ENCODE data around the gene NXT1. TPM values are rescaled to one million over a fixed set of nuclear protein-coding genes. Genes with fewer than 3 reads are reported as not detected.

Gene NXT1
- total and polyA plus RNA-seq, 2 donors (not counting 1 experiment from before 2014, with no cell fraction given) = 21.4 to 147 TPM

DNA sequence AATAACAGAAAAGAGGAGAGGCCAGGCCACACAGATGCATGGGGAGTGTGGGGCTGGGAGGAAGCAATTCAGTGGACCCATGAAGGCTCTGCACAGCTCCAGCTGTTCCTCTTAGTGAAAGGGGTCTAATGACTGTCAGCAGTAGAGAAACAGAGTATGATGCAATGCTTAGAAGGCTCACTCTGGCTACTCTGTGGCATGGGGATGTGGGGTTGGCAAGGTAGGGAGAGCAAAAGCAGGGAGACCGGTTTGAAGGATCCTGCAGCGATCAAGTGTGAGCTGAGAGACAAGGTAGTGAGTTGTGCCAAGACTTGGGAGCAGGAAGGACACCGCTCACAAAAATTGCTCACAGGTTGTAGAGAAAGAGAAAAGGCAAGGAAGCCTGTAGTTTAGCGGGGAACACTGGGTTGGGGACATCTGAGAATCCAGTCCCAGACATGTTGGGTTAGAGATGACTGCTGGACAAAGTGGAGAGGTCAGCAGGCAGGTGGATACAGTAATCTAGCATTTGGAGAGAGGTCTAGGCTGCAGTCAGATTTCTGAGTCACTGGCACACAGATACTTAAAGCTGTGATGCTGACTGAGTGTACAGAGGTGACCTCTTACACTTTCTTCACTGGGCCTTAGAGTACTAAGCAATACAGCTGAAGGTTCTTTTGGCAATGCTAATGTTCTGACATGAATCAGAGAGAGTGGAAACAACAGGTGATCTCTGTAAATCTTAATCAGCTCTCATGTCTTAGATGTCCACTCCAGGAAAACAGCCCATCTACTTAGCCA lies 43.6 kb downstream of the NXT1 start:
- no peaks in the 10 kb centered on the region for H3K9me3 Mint-ChIP-seq (ENCODE audit: insufficient read depth)
- H3K4me2 ChIP-seq (replicated peaks; ENCODE audit: low read depth, low read length, poor library complexity, severe bottlenecking) = no peak overlapping the region
- WGBS (ENCODE audit: insufficient coverage) = 98% methylated on average over 4 of the region's 4 CpGs
- peaks cover 4% of the 10 kb centered on the region for H3K4me1 Mint-ChIP-seq
- no peaks in the 10 kb centered on the region for H4K20me1 ChIP-seq (ENCODE audit: control insufficient read depth, insufficient read depth, low read length, poor library complexity, severe bottlenecking)
- peaks cover 0 to 30% of the 10 kb centered on the region in 2 experiments for H3K36me3 ChIP-seq (replicated peaks in 1 of 2; ENCODE audit: control extremely low read depth in 1 of 2, control insufficient read depth in 1 of 2, extremely low read depth in 1 of 2, insufficient read depth in 2 of 2, low read length in 1 of 2)
- TF ChIP-seq EZH2 (IDR thresholded peaks at IDR 0.05; ENCODE audit: borderline replicate concordance, insufficient read depth, low read depth, low read length, poor library complexity, severe bottlenecking) = no peak
- TF ChIP-seq, protein P1, sequence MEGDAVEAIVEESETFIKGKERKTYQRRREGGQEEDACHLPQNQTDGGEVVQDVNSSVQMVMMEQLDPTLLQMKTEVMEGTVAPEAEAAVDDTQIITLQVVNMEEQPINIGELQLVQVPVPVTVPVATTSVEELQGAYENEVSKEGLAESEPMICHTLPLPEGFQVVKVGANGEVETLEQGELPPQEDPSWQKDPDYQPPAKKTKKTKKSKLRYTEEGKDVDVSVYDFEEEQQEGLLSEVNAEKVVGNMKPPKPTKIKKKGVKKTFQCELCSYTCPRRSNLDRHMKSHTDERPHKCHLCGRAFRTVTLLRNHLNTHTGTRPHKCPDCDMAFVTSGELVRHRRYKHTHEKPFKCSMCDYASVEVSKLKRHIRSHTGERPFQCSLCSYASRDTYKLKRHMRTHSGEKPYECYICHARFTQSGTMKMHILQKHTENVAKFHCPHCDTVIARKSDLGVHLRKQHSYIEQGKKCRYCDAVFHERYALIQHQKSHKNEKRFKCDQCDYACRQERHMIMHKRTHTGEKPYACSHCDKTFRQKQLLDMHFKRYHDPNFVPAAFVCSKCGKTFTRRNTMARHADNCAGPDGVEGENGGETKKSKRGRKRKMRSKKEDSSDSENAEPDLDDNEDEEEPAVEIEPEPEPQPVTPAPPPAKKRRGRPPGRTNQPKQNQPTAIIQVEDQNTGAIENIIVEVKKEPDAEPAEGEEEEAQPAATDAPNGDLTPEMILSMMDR (IDR thresholded peaks at IDR 0.05) = no peak
- H3K27ac Mint-ChIP-seq = no peak overlapping the region
- H3K9ac ChIP-seq (ENCODE audit: low read length) = no peak overlapping the region
- H3K79me2 ChIP-seq (ENCODE audit: control insufficient read depth, insufficient read depth, low read length) = no peaks in the 10 kb centered on the region
- DNase-seq (no peak), ATAC-seq (ENCODE audit: low read depth) (no peak)
- no peak overlapping the region for H3K4me3 ChIP-seq (ENCODE audit: control extremely low read depth in 1 of 5, extremely low read depth in 1 of 5, insufficient read depth in 1 of 5, low read depth in 2 of 5, low read length in 4 of 5)
- ChIA-PET POLR2A (no interaction called here), CTCF (no interaction called here)
- peaks cover 0 to 3% of the 10 kb centered on the region in 2 donors for H3K4me1 ChIP-seq (ENCODE audit: control insufficient read depth in 2 of 2, insufficient read depth in 2 of 2, low read length in 2 of 2)
- H3K9me3 ChIP-seq (ENCODE audit: control extremely low read depth in 1 of 3, control insufficient read depth in 2 of 3, insufficient read depth in 1 of 3, low read length in 2 of 3) = no peaks in the 10 kb centered on the region
- H3K27ac ChIP-seq (ENCODE audit: low read length in 2 of 2) = no peak overlapping the region
- H3K4me3 Mint-ChIP-seq = no peak overlapping the region
- no peaks in the 10 kb centered on the region for H3K27me3 Mint-ChIP-seq
- intact Hi-C loops (cut with micrococcal nuclease) = no loop called here
- no peaks in the 10 kb centered on the region for H3K27me3 ChIP-seq (replicated peaks in 1 of 4; ENCODE audit: control extremely low read depth in 1 of 4, control insufficient read depth in 3 of 4, insufficient read depth in 4 of 4, low read length in 3 of 4)
- H2AFZ ChIP-seq (ENCODE audit: insufficient read depth, low read depth, low read length, poor library complexity, severe bottlenecking) = no peak overlapping the region

DNA sequence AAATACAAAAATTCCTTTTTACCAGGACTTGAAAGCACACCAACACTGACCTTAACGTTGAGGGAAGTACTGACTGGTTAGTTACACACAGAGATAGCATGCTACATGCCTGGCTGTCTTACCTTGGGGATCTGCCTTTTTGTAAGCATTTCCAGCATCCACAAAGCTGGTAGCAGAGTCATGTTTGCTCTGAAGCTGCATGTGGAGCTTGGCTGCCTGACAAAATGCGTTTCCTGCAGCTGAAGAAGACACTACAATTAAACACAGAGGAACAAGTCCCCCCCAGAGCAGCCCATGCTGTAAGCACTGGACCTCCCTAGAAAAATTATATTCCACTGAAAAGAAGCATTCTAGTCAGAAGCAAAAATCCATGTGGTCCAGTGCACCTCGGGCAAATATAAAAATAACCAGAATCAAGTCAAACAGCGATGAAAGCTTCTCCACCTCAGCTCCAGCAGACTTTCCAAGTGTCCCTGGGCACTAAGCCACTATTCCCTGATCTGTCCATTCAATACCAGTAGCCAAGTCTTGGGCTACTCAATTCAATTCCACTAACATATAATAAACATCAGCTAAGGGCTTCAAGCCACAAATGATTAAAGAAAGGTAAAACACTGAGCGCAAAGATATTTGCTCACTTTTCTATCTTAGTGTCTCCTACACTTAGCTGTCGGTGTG lies 46.5 kb downstream of the NXT1 start:
- H3K4me2 ChIP-seq (replicated peaks; ENCODE audit: low read depth, low read length, poor library complexity, severe bottlenecking) = no peak overlapping the region
- no peak for DNase-seq
- Mint-ChIP-seq H3K27me3 (no peaks in the 10 kb centered on the region), H3K27ac (no peak overlapping the region), H3K4me1 (no peaks in the 10 kb centered on the region), H3K9me3 (ENCODE audit: insufficient read depth) (no peaks in the 10 kb centered on the region), H3K4me3 (no peak overlapping the region)
- H2AFZ ChIP-seq (ENCODE audit: insufficient read depth, low read depth, low read length, poor library complexity, severe bottlenecking) = no peak overlapping the region
- 95% methylated on average over 4 of the region's 6 CpGs for WGBS (ENCODE audit: insufficient coverage)
- H3K4me3 ChIP-seq (ENCODE audit: control extremely low read depth in 1 of 5, extremely low read depth in 1 of 5, insufficient read depth in 1 of 5, low read depth in 2 of 5, low read length in 4 of 5) = no peak overlapping the region
- intact Hi-C loops (cut with micrococcal nuclease) = no loop called here
- no peaks in the 10 kb centered on the region for H4K20me1 ChIP-seq (ENCODE audit: control insufficient read depth, insufficient read depth, low read length, poor library complexity, severe bottlenecking)
- H3K9ac ChIP-seq (ENCODE audit: low read length) = no peak overlapping the region
- ATAC-seq (ENCODE audit: low read depth) = no peak
- H3K79me2 ChIP-seq (ENCODE audit: control insufficient read depth, insufficient read depth, low read length) = peaks cover 5% of the 10 kb centered on the region
- no peak overlapping the region for H3K27ac ChIP-seq (ENCODE audit: low read length in 2 of 2)
- no peaks in the 10 kb centered on the region for H3K9me3 ChIP-seq (ENCODE audit: control extremely low read depth in 1 of 3, control insufficient read depth in 2 of 3, insufficient read depth in 1 of 3, low read length in 2 of 3)
- TF ChIP-seq, protein P1 (IDR thresholded peaks at IDR 0.05) = no peak
- TF ChIP-seq EZH2 (IDR thresholded peaks at IDR 0.05; ENCODE audit: borderline replicate concordance, insufficient read depth, low read depth, low read length, poor library complexity, severe bottlenecking) = no peak
- peaks cover 3 to 27% of the 10 kb centered on the region in 2 experiments for H3K36me3 ChIP-seq (replicated peaks in 1 of 2; ENCODE audit: control extremely low read depth in 1 of 2, control insufficient read depth in 1 of 2, extremely low read depth in 1 of 2, insufficient read depth in 2 of 2, low read length in 1 of 2)
- ChIA-PET CTCF (no interaction called here), POLR2A (no interaction called here)
- no peaks in the 10 kb centered on the region for H3K27me3 ChIP-seq (replicated peaks in 1 of 4; ENCODE audit: control extremely low read depth in 1 of 4, control insufficient read depth in 3 of 4, insufficient read depth in 4 of 4, low read length in 3 of 4)
- H3K4me1 ChIP-seq (ENCODE audit: control insufficient read depth in 2 of 2, insufficient read depth in 2 of 2, low read length in 2 of 2) = no peaks in the 10 kb centered on the region

Measured in B cell (primary cell).